CD4-positive, alpha-beta T cell treated with Interleukin-15 for 4 hours (primary cell): ENCODE measurements around the gene CCDC201.

Experiments
- DNase-seq: peaks from one replicate; pipeline ENCODE4 v3.0.0-alpha.2; 2020; ENCODE audit warnings: low spot score

CCDC201 gene

GRCh38 chr7:45873035-45873354 is at the start of gene CCDC201:
CCDC201 (minus strand) TSS chr7:45873082; CDS start chr7:45873007, 75 bp downstream.
- DNase-seq: no peak

- peak; percentile 30 for DNase-seq
These were observed 49.0 kb upstream of the CCDC201 start for GRCh38 chr7:45921699-45922519.

GRCh38 chr7:45921381-45921698 is 48.5 kb upstream of the CCDC201 start:
- no peak for DNase-seq

GRCh38 chr7:45920502-45921380 is 47.9 kb upstream of the CCDC201 start, which contains the start of gene IGFBP3:
IGFBP3 (minus strand) TSS chr7:45921272; CDS start chr7:45921140, 132 bp downstream.
- peak; percentile 16 for DNase-seq

GRCh38 chr7:45919993-45920459 is 47.1 kb upstream of the CCDC201 start:
- no peak for DNase-seq

GRCh38 chr7:45919231-45919784 is 46.4 kb upstream of the CCDC201 start:
- no peak for DNase-seq

- no peak for DNase-seq
These were observed 45.7 kb upstream of the CCDC201 start for GRCh38 chr7:45918556-45918955.

GRCh38 chr7:45917658-45918057 is 44.8 kb upstream of the CCDC201 start:
- DNase-seq: peak; percentile 72

- DNase-seq: no peak
These were observed 44.2 kb upstream of the CCDC201 start for GRCh38 chr7:45917064-45917463.

GRCh38 chr7:45915606-45916005 is 42.7 kb upstream of the CCDC201 start:
- DNase-seq: no peak

DNA sequence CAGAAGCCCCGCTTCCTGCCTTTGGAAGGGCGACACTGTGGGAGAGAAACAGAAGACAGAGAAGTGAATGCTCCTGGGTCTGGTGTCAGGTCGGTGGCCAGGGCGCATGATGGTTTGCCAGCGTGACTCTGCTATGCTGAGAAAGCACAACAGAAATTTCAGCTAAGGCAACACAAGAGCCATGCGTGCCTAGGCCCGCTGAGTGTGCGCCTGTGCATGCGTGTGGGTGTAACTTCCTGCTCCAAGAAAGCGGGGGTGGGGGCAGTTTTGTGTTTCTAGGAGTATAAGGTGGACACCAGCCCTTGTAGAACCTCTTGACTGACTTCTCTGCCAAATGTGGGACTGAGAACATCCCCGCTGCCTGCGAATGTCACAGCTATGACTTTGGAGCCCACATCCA is 42.0 kb upstream of the CCDC201 start:
- no peak for DNase-seq

GRCh38 chr7:45912972-45913371 is 40.1 kb upstream of the CCDC201 start:
- no peak for DNase-seq

GRCh38 chr7:45911311-45911710 is 38.4 kb upstream of the CCDC201 start:
- DNase-seq: no peak

- no peak for DNase-seq
These were observed 38.0 kb upstream of the CCDC201 start for GRCh38 chr7:45910855-45911254.

DNA sequence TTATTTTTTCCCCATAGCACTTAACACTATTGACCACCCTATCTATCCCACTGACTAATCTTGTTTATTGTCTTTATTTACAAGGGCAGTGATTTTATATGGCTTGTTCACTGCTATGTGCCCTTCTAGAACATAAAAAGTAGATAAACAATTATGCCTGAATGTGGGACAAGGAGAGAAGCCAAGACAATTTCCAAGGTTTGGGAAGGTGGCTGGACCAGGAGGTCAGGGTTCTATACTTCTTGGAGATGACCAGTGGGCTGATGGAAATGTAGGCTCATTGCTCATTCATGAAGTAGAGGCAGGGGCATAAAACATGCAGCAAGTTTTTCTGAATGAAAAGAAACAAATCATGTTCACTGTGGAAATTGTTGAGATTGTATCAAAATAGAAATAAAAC is 36.7 kb upstream of the CCDC201 start:
- DNase-seq: no peak

DNA sequence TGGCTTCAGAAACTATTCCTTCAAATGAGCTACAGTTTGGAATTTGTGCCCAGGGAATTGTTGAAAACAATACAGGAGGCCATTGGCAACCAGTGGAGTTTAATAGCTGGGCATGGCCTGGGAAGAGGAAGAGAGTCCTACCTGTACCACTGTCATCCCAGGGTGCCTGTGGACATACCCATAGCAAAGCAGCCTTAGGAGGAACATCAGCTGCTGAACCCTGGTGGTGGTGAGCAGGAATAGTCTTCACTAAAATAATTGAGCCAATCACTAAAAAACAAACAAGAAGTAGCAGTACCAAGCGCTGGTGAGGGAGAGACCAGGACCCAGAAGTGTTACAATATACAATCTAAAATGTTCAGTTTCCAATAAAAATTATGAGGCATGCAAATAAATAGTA is 29.9 kb upstream of the CCDC201 start:
- no peak for DNase-seq

DNA sequence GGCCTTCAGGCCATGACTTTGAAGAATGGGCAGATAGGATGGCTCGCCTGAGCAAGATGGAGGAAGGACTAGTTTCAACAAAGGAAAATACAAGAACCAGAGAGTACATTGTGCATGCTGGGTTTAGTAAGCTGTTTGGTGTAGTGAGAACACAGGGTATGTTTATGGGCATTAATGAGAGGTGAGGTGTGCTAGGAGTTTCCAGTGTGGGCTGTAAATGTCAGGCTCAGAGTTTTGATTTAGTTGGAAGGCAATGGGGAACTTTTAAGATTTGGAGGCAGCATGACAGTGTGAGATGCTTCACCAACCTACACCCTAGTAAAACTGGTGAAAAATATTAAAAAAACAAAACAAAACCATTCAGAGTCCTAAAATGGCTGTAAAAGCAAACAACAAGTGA is 28.7 kb upstream of the CCDC201 start:
- DNase-seq: no peak

GRCh38 chr7:45898222-45898621 is 25.3 kb upstream of the CCDC201 start:
- no peak for DNase-seq

DNA sequence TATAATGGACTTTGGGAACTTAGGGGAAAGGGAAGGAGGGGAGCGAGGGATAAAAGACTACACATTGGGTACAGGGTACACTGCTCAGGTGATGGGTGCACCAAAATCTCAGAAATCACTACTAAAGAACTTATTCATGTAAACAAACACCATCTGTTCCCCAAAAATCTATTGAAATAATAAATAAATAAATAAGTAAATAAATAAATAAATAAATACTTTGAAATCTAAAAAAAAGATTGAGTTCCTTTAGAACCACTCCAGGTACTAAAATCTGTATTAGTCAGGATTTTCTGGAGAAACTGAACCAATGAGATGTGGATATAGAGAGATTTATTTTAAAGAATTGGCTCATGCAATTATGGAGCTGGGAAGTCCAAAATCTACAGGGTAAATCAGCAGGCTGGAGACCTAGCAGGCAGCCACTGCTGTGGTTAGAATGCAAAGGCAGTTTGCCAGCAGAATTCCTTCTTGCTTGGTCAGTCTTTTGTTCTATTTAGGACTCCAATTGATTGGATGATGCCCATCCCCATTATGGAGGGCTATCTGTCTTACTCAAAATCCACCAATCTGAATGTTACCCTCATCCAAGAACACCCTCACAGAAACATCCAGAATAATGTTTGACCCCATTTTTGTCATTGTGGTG is 24.3 kb upstream of the CCDC201 start:
- no peak for DNase-seq

- DNase-seq: no peak
These were observed 21.8 kb upstream of the CCDC201 start for GRCh38 chr7:45894665-45895062.

GRCh38 chr7:45893996-45894664 is 21.2 kb upstream of the CCDC201 start:
- DNase-seq: no peak
